OCI-M2 (cell line): ENCODE data around the gene ALX3.
"Not testable (repeated sequence)": the region's sequence is repeated elsewhere in the genome, so short reads cannot be mapped to it uniquely, and the experiment has no call there.

ENCODE experiments used
- DNase-seq: peaks from one replicate; lab custom pipeline; 2025; ENCODE audit not compliant: unreplicated experiment; lab: John Stamatoyannopoulos, UW

The ALX3 gene

GRCh38 chr1:110048923-110049601 lies 21.4 kb downstream of the ALX3 start:
- DNase-seq: no peak

- no peak for DNase-seq
Observed at GRCh38 chr1:110048240-110048639, 22.2 kb downstream of the ALX3 start.

GRCh38 chr1:110047463-110047862 lies 23.0 kb downstream of the ALX3 start:
- DNase-seq: no peak

GRCh38 chr1:110043016-110043415 lies 27.5 kb downstream of the ALX3 start:
- DNase-seq: no peak

- DNase-seq: no peak
Observed at GRCh38 chr1:110040548-110040947, 29.9 kb downstream of the ALX3 start.

- no peak for DNase-seq
Observed at GRCh38 chr1:110039641-110040040, 30.8 kb downstream of the ALX3 start.

GRCh38 chr1:110038271-110038670 lies 32.2 kb downstream of the ALX3 start:
- no peak for DNase-seq

GRCh38 chr1:110035236-110035752 lies 35.2 kb downstream of the ALX3 start:
- DNase-seq: no peak

- DNase-seq: peak; percentile 48
Observed at GRCh38 chr1:110034451-110035235, 35.8 kb downstream of the ALX3 start, which contains the start of gene STRIP1. Gene STRIP1 (plus strand): TSS chr1:110034624. CDS start chr1:110034638, 14 bp downstream.

- DNase-seq: no peak
Observed at GRCh38 chr1:110034040-110034450, 36.4 kb downstream of the ALX3 start.

GRCh38 chr1:110033421-110033820 lies 37.1 kb downstream of the ALX3 start:
- DNase-seq: peak; percentile 47

- no peak for DNase-seq
Observed at GRCh38 chr1:110032327-110032726, 38.1 kb downstream of the ALX3 start.

GRCh38 chr1:110030687-110031086 lies 39.8 kb downstream of the ALX3 start:
- not testable (repeated sequence) for DNase-seq

- no peak for DNase-seq
Observed at GRCh38 chr1:110024613-110025012, 45.9 kb downstream of the ALX3 start.

- DNase-seq: no peak
Observed at GRCh38 chr1:110021285-110021684, 49.2 kb downstream of the ALX3 start.

- no peak for DNase-seq
Observed at GRCh38 chr1:110019770-110020169, 50.7 kb downstream of the ALX3 start.

- no peak for DNase-seq
Observed at GRCh38 chr1:110018396-110018795, 52.1 kb downstream of the ALX3 start.

GRCh38 chr1:110017792-110018191 lies 52.7 kb downstream of the ALX3 start:
- DNase-seq: no peak

- DNase-seq: no peak
Observed at GRCh38 chr1:110012100-110012780, 58.2 kb downstream of the ALX3 start.

GRCh38 chr1:110011527-110012041 lies 58.9 kb downstream of the ALX3 start:
- DNase-seq: no peak
